KMS-11 (cell line): ENCODE measurements around the gene SCYGR2.

Experiments used
- H2AFZ ChIP-seq: fragments of 200-600 bp; sonication (generic); 2 replicates; pipeline ENCODE4 v1.6.1; 2016; ENCODE audit warnings: antibody characterized with exemption, mixed run types, low read depth
- H3K27ac ChIP-seq: fragments of 200-600 bp; sonication (generic); 2 replicates; pipeline ENCODE4 v1.6.1; 2016; ENCODE audit warnings: mild to moderate bottlenecking, mixed run types
- H3K27me3 ChIP-seq: fragments of 200-600 bp; sonication (generic); 2 replicates; pipeline ENCODE4 v1.6.1; 2017; ENCODE audit warnings: mild to moderate bottlenecking, low read depth, mixed run types, moderate library complexity; ENCODE audit not compliant: insufficient read depth
- H3K36me3 ChIP-seq: fragments of 200-600 bp; sonication (generic); 2 replicates; pipeline ENCODE4 v1.6.1; 2017; ENCODE audit warnings: mild to moderate bottlenecking, mixed run types; ENCODE audit not compliant: insufficient read depth
- H3K4me1 ChIP-seq: fragments of 200-600 bp; sonication (generic); 2 replicates; pipeline ENCODE4 v1.6.1; 2016; ENCODE audit warnings: mild to moderate bottlenecking, low read depth, mixed run types; ENCODE audit not compliant: poor library complexity, severe bottlenecking
- H3K4me2 ChIP-seq: fragments of 200-600 bp; sonication (generic); 2 replicates; pipeline ENCODE4 v1.7.0; 2016; ENCODE audit warnings: mild to moderate bottlenecking, mixed run types
- H3K4me3 ChIP-seq: fragments of 200-600 bp; sonication (generic); IDR thresholded peaks from 2 replicates; pipeline ENCODE4 v1.6.1; 2017; ENCODE audit warnings: low read depth, low read length, mixed read lengths; ENCODE audit not compliant: insufficient read depth
- H3K79me2 ChIP-seq: fragments of 200-600 bp; sonication (generic); 2 replicates; pipeline ENCODE4 v1.6.1; 2016; ENCODE audit warnings: low read depth, mixed run types; ENCODE audit not compliant: insufficient read depth
- H3K9ac ChIP-seq: fragments of 200-600 bp; sonication (generic); 2 replicates; pipeline ENCODE4 v1.6.1; 2016; ENCODE audit warnings: mild to moderate bottlenecking, mixed run types
- H4K20me1 ChIP-seq: fragments of 200-600 bp; sonication (generic); 2 replicates; pipeline ENCODE4 v1.6.1; 2016; ENCODE audit warnings: mild to moderate bottlenecking, mixed run types; ENCODE audit not compliant: insufficient read depth
- TF ChIP-seq, protein P1 (sequence below): fragments of 200-600 bp; sonication (generic); conservative IDR thresholded peaks from 2 replicates; pipeline ENCODE4 v1.6.1; 2017; ENCODE audit warnings: low read depth, mild to moderate bottlenecking, antibody characterized with exemption, low read length, moderate library complexity, mixed read lengths

Gene SCYGR2

DNA sequence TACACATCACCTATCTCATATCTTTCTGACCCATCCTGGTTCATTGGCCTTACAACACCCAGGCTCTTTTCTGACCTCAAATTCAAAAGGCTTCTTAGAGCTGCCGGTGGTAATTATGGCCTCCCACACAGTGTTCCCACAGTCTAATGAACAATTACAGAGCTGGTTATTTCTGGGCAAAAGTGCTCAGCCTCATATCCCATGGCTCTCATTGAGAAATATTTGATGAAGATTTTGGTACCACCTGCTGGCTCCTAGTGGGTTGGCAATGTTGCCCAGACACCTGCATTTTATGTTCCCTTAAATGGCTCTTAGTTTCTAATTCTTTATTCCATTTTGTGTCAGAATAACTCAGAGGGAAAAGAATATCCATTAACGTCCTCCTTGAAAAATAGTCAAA lies 20.1 kb upstream of the SCYGR2 start:
- TF ChIP-seq, protein P1, sequence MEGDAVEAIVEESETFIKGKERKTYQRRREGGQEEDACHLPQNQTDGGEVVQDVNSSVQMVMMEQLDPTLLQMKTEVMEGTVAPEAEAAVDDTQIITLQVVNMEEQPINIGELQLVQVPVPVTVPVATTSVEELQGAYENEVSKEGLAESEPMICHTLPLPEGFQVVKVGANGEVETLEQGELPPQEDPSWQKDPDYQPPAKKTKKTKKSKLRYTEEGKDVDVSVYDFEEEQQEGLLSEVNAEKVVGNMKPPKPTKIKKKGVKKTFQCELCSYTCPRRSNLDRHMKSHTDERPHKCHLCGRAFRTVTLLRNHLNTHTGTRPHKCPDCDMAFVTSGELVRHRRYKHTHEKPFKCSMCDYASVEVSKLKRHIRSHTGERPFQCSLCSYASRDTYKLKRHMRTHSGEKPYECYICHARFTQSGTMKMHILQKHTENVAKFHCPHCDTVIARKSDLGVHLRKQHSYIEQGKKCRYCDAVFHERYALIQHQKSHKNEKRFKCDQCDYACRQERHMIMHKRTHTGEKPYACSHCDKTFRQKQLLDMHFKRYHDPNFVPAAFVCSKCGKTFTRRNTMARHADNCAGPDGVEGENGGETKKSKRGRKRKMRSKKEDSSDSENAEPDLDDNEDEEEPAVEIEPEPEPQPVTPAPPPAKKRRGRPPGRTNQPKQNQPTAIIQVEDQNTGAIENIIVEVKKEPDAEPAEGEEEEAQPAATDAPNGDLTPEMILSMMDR, result no peak
- no peaks in the 10 kb centered on the region for H3K27me3 ChIP-seq

DNA sequence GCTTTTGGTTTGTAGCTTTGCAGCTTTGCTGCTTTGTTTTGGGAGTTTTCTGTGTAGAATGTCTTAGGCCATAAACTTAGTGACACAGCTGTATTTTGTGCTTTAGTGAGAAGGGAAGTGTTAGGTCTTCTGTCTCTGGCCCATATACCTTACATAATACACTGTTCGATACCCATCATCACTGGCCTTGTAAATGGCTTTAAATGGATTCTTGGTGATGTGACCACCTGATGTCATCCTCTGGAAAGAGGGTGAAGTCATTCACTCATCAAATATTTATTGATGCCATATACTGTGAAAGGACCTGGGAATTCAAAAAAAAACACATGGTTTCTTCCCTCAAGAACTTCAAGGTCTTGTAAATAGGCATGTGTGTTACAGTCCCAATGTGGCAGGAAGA lies 18.9 kb upstream of the SCYGR2 start:
- H3K4me1 ChIP-seq, result no peaks in the 10 kb centered on the region
- H3K27ac ChIP-seq, result no peak overlapping the region
- H3K27me3 ChIP-seq, result no peaks in the 10 kb centered on the region
- no peaks in the 10 kb centered on the region for H3K36me3 ChIP-seq
- H3K4me3 ChIP-seq, result no peak overlapping the region
- TF ChIP-seq, protein P1, result no peak
- no peak overlapping the region for H2AFZ ChIP-seq
- no peak overlapping the region for H3K9ac ChIP-seq
- H4K20me1 ChIP-seq, result no peaks in the 10 kb centered on the region
- no peaks in the 10 kb centered on the region for H3K79me2 ChIP-seq
- no peak overlapping the region for H3K4me2 ChIP-seq

More for the DNA sequence above, 20.1 kb upstream of the SCYGR2 start:
- Histone ChIP-seq H3K36me3 (no peaks in the 10 kb centered on the region), H4K20me1 (no peaks in the 10 kb centered on the region), H3K4me2 (no peak overlapping the region), H3K79me2 (no peaks in the 10 kb centered on the region), H2AFZ (no peak overlapping the region), H3K4me3 (no peak overlapping the region), H3K27ac (no peak overlapping the region), H3K4me1 (no peaks in the 10 kb centered on the region), H3K9ac (no peak overlapping the region)

DNA sequence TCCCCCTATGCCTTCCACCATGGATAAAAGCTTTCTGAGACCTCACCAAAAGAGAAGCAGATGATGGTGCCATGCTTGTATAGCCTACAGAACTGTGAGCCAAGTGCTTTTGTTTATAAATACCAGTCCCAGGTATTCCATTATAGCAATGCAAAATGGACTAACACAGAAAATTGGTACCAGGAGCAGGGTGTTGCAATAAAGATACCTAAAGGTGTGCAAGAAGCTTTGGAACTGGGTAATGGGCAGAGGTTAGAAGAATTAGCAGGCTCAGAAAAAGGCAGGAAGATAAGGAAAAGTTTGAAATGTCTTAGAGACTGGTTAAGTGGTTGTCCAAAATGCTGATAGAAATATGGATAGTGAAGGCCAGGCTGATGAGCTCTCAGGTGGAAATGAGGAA lies 16.3 kb upstream of the SCYGR2 start:
- Histone ChIP-seq H4K20me1 (no peaks in the 10 kb centered on the region), H3K36me3 (no peaks in the 10 kb centered on the region)

GRCh38 chr2:227592694-227593387 lies 5.9 kb upstream of the SCYGR2 start:
- Histone ChIP-seq H3K9ac (no peak overlapping the region), H3K27ac (no peak overlapping the region), H3K27me3 (no peaks in the 10 kb centered on the region), H4K20me1 (no peaks in the 10 kb centered on the region), H3K4me1 (no peaks in the 10 kb centered on the region), H3K4me2 (no peak overlapping the region), H3K79me2 (no peaks in the 10 kb centered on the region), H3K36me3 (no peaks in the 10 kb centered on the region), H2AFZ (no peak overlapping the region), H3K4me3 (no peak overlapping the region)
- TF ChIP-seq, protein P1, result no peak

More for the DNA sequence above, 16.3 kb upstream of the SCYGR2 start:
- no peaks in the 10 kb centered on the region for H3K4me1 ChIP-seq
- H3K79me2 ChIP-seq, result no peaks in the 10 kb centered on the region
- H3K27me3 ChIP-seq, result no peaks in the 10 kb centered on the region
- no peak overlapping the region for H3K9ac ChIP-seq
- H3K4me2 ChIP-seq, result no peak overlapping the region
- no peak overlapping the region for H3K27ac ChIP-seq
- H2AFZ ChIP-seq, result no peak overlapping the region
- H3K4me3 ChIP-seq, result no peak overlapping the region
- TF ChIP-seq, protein P1, result no peak
